HT1080 (cell line): Measurements from ENCODE around the gene SH3PXD2A. TPM values are rescaled to one million over a fixed set of nuclear protein-coding genes. Genes with fewer than 3 reads are reported as not detected.
A peak's percentile ranks its signal among the peaks of the same experiment; 100 is the strongest.

Experiments used
- DNase-seq: peaks from one replicate; pipeline ENCODE4 v3.0.0-alpha.2; 2015; ENCODE audit warnings: low read depth
- total RNA-seq: library from RNA; depleted of rRNA; stranded (reverse); fragments of >200 nt; shearing (Covaris generic); gene quantifications from 2 replicates; pipeline ENCODE4 v1.2.3, GENCODE V29; 2014

The SH3PXD2A gene
- total RNA-seq, 1 experiment from 2014 or later, result 5.8 TPM

DNA sequence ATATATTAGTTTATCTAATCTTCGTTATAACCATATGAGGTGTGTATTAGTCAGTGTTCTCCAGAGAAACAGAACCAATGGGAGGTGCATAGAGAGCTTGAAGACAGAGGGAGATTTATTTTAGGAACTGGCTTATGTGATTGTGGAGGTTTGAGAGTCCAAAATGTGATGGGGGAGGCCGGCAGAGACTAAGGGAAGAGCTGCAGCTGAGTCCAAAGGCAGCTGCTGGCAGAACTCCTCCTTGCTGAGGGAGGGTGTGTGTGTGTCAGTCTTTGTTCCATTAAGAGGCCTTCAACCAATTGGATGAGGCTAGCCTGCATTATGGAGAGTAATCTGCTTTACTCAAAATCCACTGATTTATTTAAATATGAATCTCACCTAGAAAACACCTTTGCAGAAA is 165.1 kb downstream of the SH3PXD2A start:
- DNase-seq, result no peak

DNA sequence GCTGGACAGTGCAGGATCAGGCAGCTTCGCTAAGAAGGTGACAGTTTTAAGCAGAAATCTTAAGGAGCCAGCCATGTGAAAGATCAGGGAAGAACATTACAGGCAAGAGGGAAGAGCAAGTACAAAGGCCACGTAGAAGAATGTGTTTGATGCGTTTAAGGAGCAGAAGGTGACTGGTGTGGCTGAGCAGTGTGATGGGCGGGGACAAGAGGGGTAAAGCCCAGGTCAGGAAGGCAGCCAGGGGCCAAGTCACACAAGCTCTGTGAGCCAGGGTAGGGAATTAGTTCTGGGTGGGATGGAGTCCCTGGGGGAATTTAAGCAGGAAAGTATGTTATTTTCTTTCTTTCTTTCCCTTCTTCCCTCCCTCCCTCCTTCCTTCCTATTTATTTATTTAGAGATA is 166.9 kb downstream of the SH3PXD2A start:
- DNase-seq, result no peak

DNA sequence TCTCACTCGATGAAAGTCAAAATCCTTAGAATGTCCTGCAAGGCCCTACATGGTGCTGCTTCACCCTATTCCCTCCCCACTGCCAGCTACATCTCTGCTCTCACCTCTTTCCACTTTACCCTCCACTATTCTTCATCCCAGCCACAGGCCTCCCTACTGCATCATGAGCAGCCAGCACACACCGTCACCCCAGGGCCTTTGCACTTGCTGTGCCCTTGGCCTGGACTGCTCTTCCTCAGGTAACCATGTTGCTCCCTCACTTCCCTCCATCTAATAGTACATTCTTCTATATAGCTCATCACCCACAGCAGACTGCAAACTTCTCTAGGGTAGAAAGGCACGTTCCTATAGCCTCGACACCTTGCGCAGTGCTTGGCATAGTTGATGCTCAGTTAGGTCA is 167.7 kb downstream of the SH3PXD2A start:
- no peak for DNase-seq

- DNase-seq, result no peak
Measured at GRCh38 chr10:103687172-103687571, 168.2 kb downstream of the SH3PXD2A start.

DNA sequence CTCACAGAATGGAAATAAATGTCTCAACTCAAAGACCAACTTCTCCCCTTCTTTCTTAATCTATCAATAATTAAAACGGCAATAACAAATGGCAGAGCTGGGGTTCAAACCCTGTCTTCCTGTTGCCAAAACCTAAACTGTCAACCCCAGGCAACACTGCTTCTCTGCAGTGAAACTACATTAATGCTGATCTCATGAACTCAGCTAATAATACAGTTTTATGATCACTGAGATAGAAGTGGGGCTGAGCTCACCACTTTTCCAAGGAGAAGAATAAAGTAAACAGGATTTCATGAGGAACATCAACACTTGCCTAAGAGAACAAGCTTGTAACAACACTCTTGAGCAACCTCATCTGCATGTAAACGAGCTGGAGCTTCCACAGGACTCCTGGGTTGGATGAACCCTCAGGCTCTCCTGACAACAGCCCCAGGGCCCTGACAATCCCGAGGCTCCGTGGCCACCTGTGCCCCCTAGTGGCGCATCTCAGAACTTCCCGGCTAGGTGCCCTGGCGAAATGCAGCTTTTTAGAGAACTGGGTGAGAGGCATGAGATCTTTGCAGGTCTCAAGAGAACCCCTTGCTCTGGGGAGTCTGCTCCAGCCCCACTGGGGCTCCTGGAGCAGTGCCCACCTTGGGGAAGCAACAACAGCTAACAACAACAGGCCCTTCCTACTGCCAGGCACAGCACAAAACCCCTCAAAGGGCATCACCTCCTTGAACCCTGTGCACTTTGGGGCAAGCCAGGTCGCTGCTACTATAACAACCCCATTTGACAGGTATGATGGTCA is 169.3 kb downstream of the SH3PXD2A start:
- DNase-seq, result peak; percentile 45

- DNase-seq, result no peak
Measured at GRCh38 chr10:103683851-103684250, 171.5 kb downstream of the SH3PXD2A start.

- no peak for DNase-seq
Measured at GRCh38 chr10:103682631-103683030, 172.7 kb downstream of the SH3PXD2A start.

DNA sequence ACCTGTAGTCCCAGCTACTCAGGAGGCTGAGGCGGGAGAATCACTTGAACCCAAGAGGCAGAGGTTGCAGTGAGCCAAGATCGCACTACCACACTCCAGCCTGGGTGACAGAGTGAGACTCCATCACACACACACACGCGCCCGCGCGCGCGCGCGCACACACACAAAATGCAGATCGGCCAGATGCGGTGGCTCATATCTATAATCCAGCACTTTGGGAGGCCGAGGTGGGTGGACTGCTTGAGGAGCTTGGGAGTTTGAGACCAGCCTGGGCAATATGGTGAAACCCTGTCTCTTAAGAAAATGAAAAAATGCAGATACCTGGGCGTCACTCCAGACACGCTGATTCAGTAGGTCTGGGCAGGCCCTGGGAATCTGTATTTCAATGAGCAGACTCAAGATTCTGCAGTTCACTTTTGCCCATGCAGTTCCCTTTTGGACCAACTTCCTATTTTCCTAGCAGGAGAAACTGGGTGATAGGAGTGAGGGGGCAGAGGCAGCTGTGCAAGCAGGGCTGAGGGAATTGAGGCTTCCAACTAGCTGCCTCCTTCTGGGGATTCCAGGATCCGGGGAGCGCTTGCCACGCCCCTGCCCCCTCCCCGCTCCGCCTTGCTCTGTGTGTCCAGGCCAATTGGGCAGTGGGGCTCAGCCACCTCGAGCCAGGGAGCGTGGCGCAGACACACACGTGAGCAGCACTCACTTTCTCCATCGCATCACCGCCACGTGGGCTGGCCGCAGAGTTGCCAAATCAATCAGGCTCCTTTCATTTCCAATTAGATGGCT is 173.6 kb downstream of the SH3PXD2A start:
- DNase-seq, result no peak

GRCh38 chr10:103680869-103681236 is 174.5 kb downstream of the SH3PXD2A start:
- no peak for DNase-seq

DNA sequence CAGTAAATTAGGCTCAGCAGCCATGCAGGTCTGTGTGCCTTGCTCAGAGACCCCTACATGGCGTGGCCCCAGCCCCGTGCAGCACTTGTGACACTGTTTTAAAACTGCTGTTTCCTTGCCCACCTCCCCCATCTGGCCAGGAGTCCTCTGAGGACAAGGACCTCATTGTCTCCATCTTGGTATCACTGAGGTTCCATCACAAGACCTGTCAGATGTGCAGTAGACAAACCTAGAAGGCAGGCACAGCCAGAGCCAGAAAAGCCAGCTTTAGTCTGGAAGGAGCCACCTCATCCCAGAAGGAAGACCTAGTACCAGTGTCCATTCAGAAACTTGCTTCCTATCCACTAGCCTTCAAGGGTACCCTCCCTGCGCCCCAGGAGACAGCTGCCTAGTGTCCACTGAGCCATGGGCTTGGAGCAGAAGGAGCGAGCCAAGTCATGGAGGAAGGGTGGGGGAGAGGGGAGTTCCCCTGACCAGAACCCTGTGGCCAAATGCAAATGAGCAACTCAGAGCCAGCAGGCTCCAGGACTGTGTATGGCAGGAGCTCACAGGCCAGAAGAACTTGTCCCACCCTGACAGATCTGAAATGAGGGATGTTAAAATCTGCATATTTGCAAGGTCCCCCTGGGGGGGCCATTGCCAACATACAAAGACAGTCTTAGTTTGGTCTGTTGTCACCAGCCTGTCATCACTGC is 176.1 kb downstream of the SH3PXD2A start:
- no peak for DNase-seq

DNA sequence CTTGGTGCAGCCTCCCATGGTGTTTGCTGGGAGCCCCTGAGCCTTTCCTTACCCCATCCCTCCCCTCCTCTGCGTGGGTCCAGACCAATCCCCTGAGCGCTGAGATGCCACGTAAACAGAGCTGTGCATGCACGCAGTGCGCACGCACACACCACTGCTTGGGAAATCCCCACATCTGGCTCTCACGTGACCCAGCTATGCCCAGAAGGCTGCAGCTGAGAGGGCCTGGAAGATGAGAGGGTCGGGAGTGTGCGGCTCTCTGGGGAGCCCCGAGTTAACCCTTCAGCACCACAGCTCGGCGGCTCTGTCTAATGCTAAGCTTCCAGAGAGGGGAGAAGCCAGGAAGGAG is 177.2 kb downstream of the SH3PXD2A start:
- DNase-seq, result no peak

GRCh38 chr10:103677486-103678177 is 177.7 kb downstream of the SH3PXD2A start:
- DNase-seq, result no peak

GRCh38 chr10:103676851-103677417 is 178.4 kb downstream of the SH3PXD2A start:
- no peak for DNase-seq

DNA sequence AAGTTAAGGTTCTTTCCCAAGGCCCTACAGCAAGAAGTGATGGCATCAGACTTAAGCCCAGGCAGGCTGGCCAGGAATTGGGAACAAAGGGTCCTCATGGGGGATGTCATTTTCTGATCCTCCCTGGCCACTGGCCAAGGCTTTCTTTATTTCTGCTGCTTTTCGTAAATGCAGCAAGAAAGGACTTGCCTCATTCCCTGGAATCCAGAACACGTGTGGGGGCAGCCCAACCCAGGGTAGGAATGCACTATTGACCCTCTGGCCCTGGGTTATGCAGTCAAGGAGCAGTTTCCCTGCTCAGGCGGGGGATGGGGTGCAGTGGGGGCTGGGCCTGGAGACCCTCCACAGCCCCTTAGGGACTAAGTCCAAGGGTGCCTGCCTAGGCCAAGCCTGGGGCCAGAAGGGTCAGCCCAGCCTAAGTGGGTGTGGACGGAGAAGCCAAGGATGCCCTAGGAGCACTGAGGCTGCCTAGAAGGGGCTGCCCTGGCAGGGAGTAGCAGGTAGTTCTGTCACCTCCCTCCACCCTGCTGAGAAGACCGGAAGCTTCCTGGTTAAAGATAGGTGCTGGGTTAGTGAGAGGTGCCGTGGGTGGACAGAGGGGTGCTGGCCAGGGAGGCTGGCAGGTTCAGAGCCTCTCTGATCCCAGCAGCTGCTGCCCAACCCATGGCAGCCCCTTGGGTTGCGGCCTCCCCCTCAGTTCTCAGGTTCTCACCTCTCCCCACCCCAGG is 179.2 kb downstream of the SH3PXD2A start:
- no peak for DNase-seq

GRCh38 chr10:103673606-103674005 is 181.8 kb downstream of the SH3PXD2A start:
- no peak for DNase-seq

DNA sequence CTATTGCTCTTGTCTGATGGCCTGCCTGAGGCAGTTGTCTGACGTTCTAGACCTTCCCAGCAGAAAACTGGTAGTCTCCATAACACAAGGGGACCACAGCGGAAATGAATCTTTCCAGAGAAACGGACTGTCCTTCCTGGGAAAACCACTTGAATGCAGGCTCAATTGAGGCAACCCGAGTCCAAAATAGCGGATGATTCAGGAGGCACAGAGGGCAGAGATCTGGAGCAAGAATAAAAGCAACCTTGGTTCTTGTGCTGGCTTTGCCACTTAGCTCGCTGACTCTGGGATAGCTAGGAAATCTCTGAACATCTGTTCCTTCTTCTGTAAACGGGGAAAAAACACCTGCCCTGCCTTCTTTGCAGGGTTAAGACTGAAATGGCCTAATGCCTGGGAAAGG is 183.0 kb downstream of the SH3PXD2A start:
- DNase-seq, result no peak

GRCh38 chr10:103671126-103671895 is 184.1 kb downstream of the SH3PXD2A start:
- no peak for DNase-seq

- DNase-seq, result no peak
Measured at GRCh38 chr10:103669944-103670343, 185.4 kb downstream of the SH3PXD2A start.

- DNase-seq, result no peak
Measured at GRCh38 chr10:103669243-103669929, 186.0 kb downstream of the SH3PXD2A start.
